HepG2 (cell line): ENCODE data around the gene CEMP1.

ENCODE experiments used
- ATF3 ChIP-seq: sonication (generic); formaldehyde crosslinking; IDR thresholded peaks from 2 replicates; pipeline ENCODE4 v1.4.0; 2020; ENCODE audit warnings: missing genetic modification reagents
- BCL3 ChIP-seq: sonication (generic); formaldehyde crosslinking; IDR thresholded peaks from 2 replicates; pipeline ENCODE4 v1.5.1; 2020; ENCODE audit warnings: mild to moderate bottlenecking, missing genetic modification reagents, moderate library complexity
- BRCA1 ChIP-seq: sonication (generic); formaldehyde crosslinking; IDR thresholded peaks from 2 replicates; pipeline ENCODE4 v1.4.0; 2020; ENCODE audit warnings: missing genetic modification reagents
- CTCF ChIP-seq: sonication (generic); formaldehyde crosslinking; IDR thresholded peaks from 2 replicates; pipeline ENCODE4 v1.5.0; 2020; ENCODE audit warnings: mild to moderate bottlenecking, missing genetic modification reagents, moderate library complexity
- ETS1 ChIP-seq: sonication (generic); formaldehyde crosslinking; IDR thresholded peaks from 2 replicates; pipeline ENCODE4 v1.4.0; 2020; ENCODE audit warnings: missing genetic modification reagents
- ISX ChIP-seq: sonication (generic); formaldehyde crosslinking; conservative IDR thresholded peaks from 2 replicates; pipeline ENCODE4 v1.5.0; 2020; ENCODE audit warnings: missing genetic modification reagents
- JUNB ChIP-seq: sonication (generic); formaldehyde crosslinking; IDR thresholded peaks from 2 replicates; pipeline ENCODE4 v1.8.0; 2022; ENCODE audit warnings: missing genetic modification reagents, mild to moderate bottlenecking, borderline replicate concordance
- PAX8 ChIP-seq: sonication (generic); formaldehyde crosslinking; IDR thresholded peaks from 2 replicates; pipeline ENCODE4 v1.8.0; 2022; ENCODE audit warnings: mild to moderate bottlenecking, missing genetic modification reagents, borderline replicate concordance
- RFX5 ChIP-seq: IDR thresholded peaks from 2 replicates; pipeline ENCODE4 v1.6.1; 2011; ENCODE audit warnings: low read depth, low read length, improper control_type of control experiment
- SOX6 ChIP-seq, 2 experiments: fragments of 450-650 bp in 1 of 2; sonication (generic) in 1 of 2; formaldehyde crosslinking in 1 of 2; IDR thresholded peaks; 2 replicates each; pipeline versions ENCODE4 v1.4.0 to v1.6.1; 2017 to 2020; ENCODE audit warnings: antibody characterized with exemption in 1 of 2, mild to moderate bottlenecking in 1 of 2, missing genetic modification reagents in 1 of 2
- TSC22D2 ChIP-seq: sonication (generic); formaldehyde crosslinking; IDR thresholded peaks from 2 replicates; pipeline ENCODE4 v1.5.1; 2020; ENCODE audit warnings: missing genetic modification reagents, mild to moderate bottlenecking, borderline replicate concordance
- ZNF232 ChIP-seq: sonication (generic); formaldehyde crosslinking; IDR thresholded peaks from 2 replicates; pipeline ENCODE4 v1.4.0; 2020; ENCODE audit warnings: missing genetic modification reagents, borderline replicate concordance
- ZNF362 ChIP-seq: sonication (generic); formaldehyde crosslinking; IDR thresholded peaks from 2 replicates; pipeline ENCODE4 v1.4.0; 2020; ENCODE audit warnings: missing genetic modification reagents, mild to moderate bottlenecking, borderline replicate concordance
- ZNF569 ChIP-seq: sonication (generic); formaldehyde crosslinking; IDR thresholded peaks from 2 replicates; pipeline ENCODE4 v1.5.0; 2020; ENCODE audit warnings: mild to moderate bottlenecking, missing genetic modification reagents, moderate library complexity, borderline replicate concordance

- TF ChIP-seq ZNF569 (no peak), RFX5 (no peak), TSC22D2 (CRISPR knock-in tag) (no peak), CTCF (CRISPR knock-in tag) (no peak), BCL3 (CRISPR knock-in tag) (no peak), JUNB (CRISPR knock-in tag) (no peak), PAX8 (CRISPR knock-in tag) (no peak), ISX (no peak), ZNF362 (CRISPR knock-in tag) (no peak), SOX6 (IDR thresholded peaks at IDR 0.05) (no peak), SOX6 (CRISPR knock-in tag; IDR thresholded peaks at IDR 0.05) (no peak), ATF3 (CRISPR knock-in tag) (no peak), ETS1 (CRISPR knock-in tag) (no peak), BRCA1 (CRISPR knock-in tag) (no peak), ZNF232 (CRISPR knock-in tag) (no peak)
Observed at GRCh38 chr16:2519711-2520080, 11.5 kb downstream of the CEMP1 start.
